ENCODE results near the gene RNASE13. TPM values are rescaled to one million over a fixed set of nuclear protein-coding genes. Genes with fewer than 3 reads are reported as not detected.

RNASE13 gene
- polyA plus RNA-seq, 1 of the 3 experiments (the other 2 are of a cell fraction): not detected

DNA sequence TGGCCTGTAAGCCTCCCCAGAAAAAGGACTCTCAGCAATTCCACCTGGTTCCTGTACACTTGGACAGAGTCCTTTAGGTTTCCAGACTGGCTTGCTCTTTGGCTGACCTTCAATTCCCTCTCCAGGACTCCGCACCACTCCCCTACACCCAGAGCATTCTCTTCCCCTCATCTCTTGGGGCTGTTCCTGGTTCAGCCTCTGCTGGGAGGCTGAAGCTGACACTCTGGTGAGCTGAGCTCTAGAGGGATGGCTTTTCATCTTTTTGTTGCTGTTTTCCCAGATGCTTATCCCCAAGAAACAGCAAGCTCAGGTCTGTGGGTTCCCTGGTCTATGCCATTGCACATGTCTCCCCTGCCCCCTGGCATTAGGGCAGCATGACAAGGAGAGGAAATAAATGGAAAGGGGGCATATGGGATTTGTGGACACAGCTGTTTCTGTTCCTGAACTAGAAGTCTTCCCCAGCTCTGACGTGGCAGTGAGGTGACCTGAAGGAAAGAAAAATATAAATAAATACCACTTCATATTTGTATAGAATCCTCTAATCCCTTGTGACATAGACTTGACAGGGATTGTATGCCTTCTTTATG lies 8.9 kb upstream of the RNASE13 start (continued):
- TF ChIP-seq, protein P1, sequence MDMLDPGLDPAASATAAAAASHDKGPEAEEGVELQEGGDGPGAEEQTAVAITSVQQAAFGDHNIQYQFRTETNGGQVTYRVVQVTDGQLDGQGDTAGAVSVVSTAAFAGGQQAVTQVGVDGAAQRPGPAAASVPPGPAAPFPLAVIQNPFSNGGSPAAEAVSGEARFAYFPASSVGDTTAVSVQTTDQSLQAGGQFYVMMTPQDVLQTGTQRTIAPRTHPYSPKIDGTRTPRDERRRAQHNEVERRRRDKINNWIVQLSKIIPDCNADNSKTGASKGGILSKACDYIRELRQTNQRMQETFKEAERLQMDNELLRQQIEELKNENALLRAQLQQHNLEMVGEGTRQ (IDR thresholded peaks at IDR 0.05; ENCODE audit: borderline replicate concordance, low read depth, low read length): no peak
- TF ChIP-seq MAX (IDR thresholded peaks at IDR 0.05; ENCODE audit: low read depth) (no peak), JUND (IDR thresholded peaks at IDR 0.05) (no peak), RFX5 (IDR thresholded peaks at IDR 0.05; ENCODE audit: low read length) (no peak), ELF1 (IDR thresholded peaks at IDR 0.05) (no peak), SIN3A (IDR thresholded peaks at IDR 0.05; ENCODE audit: borderline replicate concordance, low read depth, low read length) (no peak), TEAD4 (IDR thresholded peaks at IDR 0.05; ENCODE audit: borderline replicate concordance, insufficient read depth) (no peak), IRF3 (IDR thresholded peaks at IDR 0.05; ENCODE audit: low read depth, low read length) (no peak)

DNA sequence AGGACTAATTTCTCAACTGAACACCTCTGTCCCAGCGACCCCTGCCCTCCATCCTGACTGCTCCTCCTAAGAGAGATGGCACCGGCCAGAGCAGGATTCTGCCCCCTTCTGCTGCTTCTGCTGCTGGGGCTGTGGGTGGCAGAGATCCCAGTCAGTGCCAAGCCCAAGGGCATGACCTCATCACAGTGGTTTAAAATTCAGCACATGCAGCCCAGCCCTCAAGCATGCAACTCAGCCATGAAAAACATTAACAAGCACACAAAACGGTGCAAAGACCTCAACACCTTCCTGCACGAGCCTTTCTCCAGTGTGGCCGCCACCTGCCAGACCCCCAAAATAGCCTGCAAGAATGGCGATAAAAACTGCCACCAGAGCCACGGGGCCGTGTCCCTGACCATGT lies 8.3 kb upstream of the RNASE13 start:
- H3K9me3 ChIP-seq: no peaks in the 10 kb centered on the region
- no peak for DNase-seq
- peaks cover 13 to 20% of the 10 kb centered on the region in 2 experiments; a peak in 3 of 4 replicates for H3K4me1 ChIP-seq (ENCODE audit: control insufficient read depth in 1 of 2, insufficient read depth in 2 of 2, low read depth in 1 of 2, low read length in 1 of 2)
- no peak overlapping the region for H2AFZ ChIP-seq (ENCODE audit: low read depth)
- WGBS (ENCODE audit: low lambda C conversion rate): 82% methylated on average over 7 of the region's 8 CpGs
- H3K27me3 ChIP-seq (ENCODE audit: insufficient read depth): no peaks in the 10 kb centered on the region
- TF ChIP-seq MAX (IDR thresholded peaks at IDR 0.05; ENCODE audit: low read depth) (peak; percentile 29; the same call in 1 of the 2 replicates), ELF1 (IDR thresholded peaks at IDR 0.05) (no peak)
- H3K4me3 ChIP-seq (ENCODE audit: low read depth in 2 of 2, low read length in 1 of 2): no peak overlapping the region
- CTCF ChIA-PET: interaction anchor here (0.8 to 7.0 kb wide), 4 partner anchors 26 to 50 kb away, joined by 3 to 248 read pairs (median 9); partner anchors contain the start of gene NDRG2
- no peaks in the 10 kb centered on the region for H4K20me1 ChIP-seq (ENCODE audit: insufficient read depth)
- H3K9me2 ChIP-seq: no peaks in the 10 kb centered on the region
- H3K4me2 ChIP-seq: no peak overlapping the region
- no peaks in the 10 kb centered on the region for H3K36me3 ChIP-seq (replicated peaks in 1 of 2; ENCODE audit: control insufficient read depth in 1 of 2, insufficient read depth in 2 of 2, low read length in 1 of 2)
- H3K79me2 ChIP-seq (ENCODE audit: insufficient read depth): no peaks in the 10 kb centered on the region
- H3F3A ChIP-seq (replicated peaks; ENCODE audit: insufficient read depth): no peaks in the 10 kb centered on the region
- POLR2A ChIA-PET: interaction anchor here (1.8 kb wide), 1 partner anchor 28 kb away, joined by 6 read pairs; no protein-coding TSS in a partner anchor
- H3K27ac ChIP-seq (ENCODE audit: low read depth in 2 of 2, low read length in 1 of 2): no peak overlapping the region
- H3K9ac ChIP-seq: no peak overlapping the region

DNA sequence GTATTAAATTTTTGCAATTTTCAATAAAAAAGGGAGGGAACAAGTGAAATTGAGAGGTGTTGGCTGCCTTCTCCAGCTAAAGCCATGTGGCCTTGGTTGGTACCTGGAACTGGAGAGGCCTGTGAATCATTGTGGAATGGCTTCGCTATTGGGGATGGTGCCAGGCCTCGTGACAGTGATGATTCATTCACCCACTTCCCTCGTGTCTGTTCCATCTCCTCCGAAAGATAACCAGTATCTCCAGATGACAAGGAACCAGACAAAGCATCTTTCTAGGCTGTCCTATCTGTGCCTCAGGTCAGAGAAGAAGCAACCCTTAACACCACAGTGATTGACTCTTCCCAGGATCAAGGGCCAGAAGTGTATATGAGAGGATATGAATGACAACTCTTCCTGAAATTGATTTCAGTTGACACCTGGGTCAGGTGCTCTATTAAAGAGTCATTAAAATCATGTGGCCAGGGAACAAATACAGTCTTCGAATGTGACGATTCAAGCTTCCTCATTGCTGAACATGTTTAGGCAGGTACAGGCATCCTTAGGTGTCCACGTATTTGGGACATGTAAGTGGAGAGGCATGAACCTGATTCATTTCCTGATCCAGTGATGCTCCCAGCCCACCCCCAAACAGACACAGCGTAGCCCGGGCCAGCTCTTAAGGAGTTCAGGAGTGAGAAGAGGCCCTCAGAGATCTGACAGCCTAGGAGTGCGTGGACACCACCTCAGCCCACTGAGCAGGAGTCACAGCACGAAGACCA lies 7.2 kb upstream of the RNASE13 start, which contains the start of gene RNASE7:
Gene RNASE7, plus strand, starts transcription at position 687 of the 758 bp plus-strand sequence. CDS start 631 bp downstream, outside the sequence.
- no peaks in the 10 kb centered on the region for H3K27me3 ChIP-seq (ENCODE audit: insufficient read depth)
- H3K9me2 ChIP-seq: no peaks in the 10 kb centered on the region
- DNase-seq: no peak
- no peaks in the 10 kb centered on the region for H3K9me3 ChIP-seq
- ChIA-PET CTCF (interaction anchor here (3.2 to 7.0 kb wide), 3 partner anchors 24 to 62 kb away, joined by 22 to 248 read pairs (median 25); partner anchors contain the start of gene NDRG2), POLR2A (interaction anchor here (2.2 kb wide), 1 partner anchor 27 kb away, joined by 9 read pairs; no protein-coding TSS in a partner anchor)
- no peak within 1 kb of the TSS for H2AFZ ChIP-seq (ENCODE audit: low read depth)
- H3K27ac ChIP-seq (ENCODE audit: low read depth in 2 of 2, low read length in 1 of 2): no peak within 1 kb of the TSS
- peaks cover 13 to 20% of the 10 kb centered on the region in 2 experiments; a peak in 3 of 4 replicates for H3K4me1 ChIP-seq (ENCODE audit: control insufficient read depth in 1 of 2, insufficient read depth in 2 of 2, low read depth in 1 of 2, low read length in 1 of 2)
- no peak within 1 kb of the TSS for H3K9ac ChIP-seq
- no peak within 1 kb of the TSS for H3K4me3 ChIP-seq (ENCODE audit: low read depth in 2 of 2, low read length in 1 of 2)
- no peaks in the 10 kb centered on the region for H3K36me3 ChIP-seq (replicated peaks in 1 of 2; ENCODE audit: control insufficient read depth in 1 of 2, insufficient read depth in 2 of 2, low read length in 1 of 2)
- no peaks in the 10 kb centered on the region for H4K20me1 ChIP-seq (ENCODE audit: insufficient read depth)
- H3K79me2 ChIP-seq (ENCODE audit: insufficient read depth): no peaks in the 10 kb centered on the region
- no peak within 1 kb of the TSS for H3K4me2 ChIP-seq
- no peaks in the 10 kb centered on the region for H3F3A ChIP-seq (replicated peaks; ENCODE audit: insufficient read depth)
- WGBS (ENCODE audit: low lambda C conversion rate): 57% methylated on average over 10 of the region's 11 CpGs
- TF ChIP-seq MAX (IDR thresholded peaks at IDR 0.05; ENCODE audit: low read depth) (peak; percentile 83), SMC3 (IDR thresholded peaks at IDR 0.05; ENCODE audit: low read depth, low read length) (no peak), FOXJ3 (CRISPR knock-in tag; IDR thresholded peaks at IDR 0.05) (no peak), MEF2A (IDR thresholded peaks at IDR 0.05; ENCODE audit: borderline replicate concordance, low read depth) (no peak), JUND (IDR thresholded peaks at IDR 0.05) (peak; percentile 71), FOSL2 (IDR thresholded peaks at IDR 0.05; ENCODE audit: borderline replicate concordance, low read depth) (peak; percentile 68; the same call in 1 of the 2 replicates), MXI1 (IDR thresholded peaks at IDR 0.05; ENCODE audit: low read depth, low read length) (no peak), YY1 (IDR thresholded peaks at IDR 0.05; ENCODE audit: low read depth) (no peak)
- TF ChIP-seq, protein P2, sequence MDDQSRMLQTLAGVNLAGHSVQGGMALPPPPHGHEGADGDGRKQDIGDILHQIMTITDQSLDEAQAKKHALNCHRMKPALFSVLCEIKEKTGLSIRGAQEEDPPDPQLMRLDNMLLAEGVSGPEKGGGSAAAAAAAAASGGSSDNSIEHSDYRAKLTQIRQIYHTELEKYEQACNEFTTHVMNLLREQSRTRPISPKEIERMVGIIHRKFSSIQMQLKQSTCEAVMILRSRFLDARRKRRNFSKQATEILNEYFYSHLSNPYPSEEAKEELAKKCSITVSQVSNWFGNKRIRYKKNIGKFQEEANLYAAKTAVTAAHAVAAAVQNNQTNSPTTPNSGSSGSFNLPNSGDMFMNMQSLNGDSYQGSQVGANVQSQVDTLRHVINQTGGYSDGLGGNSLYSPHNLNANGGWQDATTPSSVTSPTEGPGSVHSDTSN (IDR thresholded peaks at IDR 0.05): peak; percentile 50
- TF ChIP-seq, protein P1 (IDR thresholded peaks at IDR 0.05; ENCODE audit: borderline replicate concordance, low read depth, low read length): no peak
